ENCODE results near the gene HMCN1. TPM values are rescaled to one million over a fixed set of nuclear protein-coding genes. Genes with fewer than 3 reads are reported as not detected.

HMCN1 gene
- polyA plus RNA-seq, 1 experiment, result 20.9 TPM

DNA sequence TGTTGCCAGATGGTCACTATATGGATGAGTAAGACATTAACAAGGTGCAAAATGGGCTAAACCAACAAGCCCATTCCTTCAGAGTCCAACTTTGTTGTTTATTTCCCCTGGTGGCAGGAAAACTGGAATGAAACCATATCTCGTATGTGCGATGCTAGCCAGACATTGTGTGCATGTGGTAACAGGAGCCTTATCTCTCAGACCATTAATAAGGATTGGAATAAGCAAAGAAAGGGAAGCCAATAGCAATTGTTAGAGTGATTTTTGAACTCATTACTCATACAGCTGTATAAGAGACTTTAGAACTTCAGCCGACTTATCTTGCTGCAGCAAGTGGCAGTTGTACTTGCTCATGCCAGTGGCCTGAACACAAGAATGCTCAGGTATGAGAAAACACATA is 30.0 kb upstream of the HMCN1 start:
- CTCF ChIA-PET, result no interaction called here
- DNase-seq (ENCODE audit: low read depth, low spot score), result no peak

DNA sequence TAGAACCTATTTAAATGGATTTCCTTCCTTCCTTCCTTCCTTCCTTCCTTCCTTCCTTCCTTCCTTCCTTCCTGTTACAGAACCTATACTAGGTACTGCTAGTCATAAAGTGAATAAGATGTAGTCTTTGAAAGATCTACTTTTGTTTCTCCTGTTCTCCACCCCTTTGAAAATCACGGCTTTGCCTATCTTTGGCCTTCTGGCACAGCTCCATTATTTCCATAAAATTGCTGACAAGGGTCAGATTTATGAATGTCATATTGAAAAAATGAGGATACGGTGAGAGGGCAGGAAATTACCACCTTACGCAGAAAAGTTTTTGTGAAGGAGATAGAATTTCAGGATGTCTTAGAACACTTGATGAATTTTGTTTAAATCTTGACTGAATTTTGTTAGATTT is 18.1 kb upstream of the HMCN1 start:
- TF ChIP-seq, protein P1, sequence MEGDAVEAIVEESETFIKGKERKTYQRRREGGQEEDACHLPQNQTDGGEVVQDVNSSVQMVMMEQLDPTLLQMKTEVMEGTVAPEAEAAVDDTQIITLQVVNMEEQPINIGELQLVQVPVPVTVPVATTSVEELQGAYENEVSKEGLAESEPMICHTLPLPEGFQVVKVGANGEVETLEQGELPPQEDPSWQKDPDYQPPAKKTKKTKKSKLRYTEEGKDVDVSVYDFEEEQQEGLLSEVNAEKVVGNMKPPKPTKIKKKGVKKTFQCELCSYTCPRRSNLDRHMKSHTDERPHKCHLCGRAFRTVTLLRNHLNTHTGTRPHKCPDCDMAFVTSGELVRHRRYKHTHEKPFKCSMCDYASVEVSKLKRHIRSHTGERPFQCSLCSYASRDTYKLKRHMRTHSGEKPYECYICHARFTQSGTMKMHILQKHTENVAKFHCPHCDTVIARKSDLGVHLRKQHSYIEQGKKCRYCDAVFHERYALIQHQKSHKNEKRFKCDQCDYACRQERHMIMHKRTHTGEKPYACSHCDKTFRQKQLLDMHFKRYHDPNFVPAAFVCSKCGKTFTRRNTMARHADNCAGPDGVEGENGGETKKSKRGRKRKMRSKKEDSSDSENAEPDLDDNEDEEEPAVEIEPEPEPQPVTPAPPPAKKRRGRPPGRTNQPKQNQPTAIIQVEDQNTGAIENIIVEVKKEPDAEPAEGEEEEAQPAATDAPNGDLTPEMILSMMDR (IDR thresholded peaks at IDR 0.05; ENCODE audit: low read depth, low read length), result no peak
- no peak overlapping the region for H3K27ac ChIP-seq (ENCODE audit: low read depth, low read length)
- no peaks in the 10 kb centered on the region for H3K27me3 ChIP-seq (ENCODE audit: control insufficient read depth, insufficient read depth, low read length)
- H3K9me3 ChIP-seq (ENCODE audit: control insufficient read depth, insufficient read depth, low read length), result no peaks in the 10 kb centered on the region
- DNase-seq (ENCODE audit: low read depth, low spot score), result no peak
- CTCF ChIA-PET, result no interaction called here
- H3K4me3 ChIP-seq (ENCODE audit: low read depth, low read length), result no peak overlapping the region
- POLR2A ChIA-PET, result no interaction called here

More for the DNA sequence above, 30.0 kb upstream of the HMCN1 start:
- POLR2A ChIA-PET, result no interaction called here
- Histone ChIP-seq H3K27me3 (ENCODE audit: control insufficient read depth, insufficient read depth, low read length) (no peaks in the 10 kb centered on the region), H3K27ac (ENCODE audit: low read depth, low read length) (no peak overlapping the region), H3K9me3 (ENCODE audit: control insufficient read depth, insufficient read depth, low read length) (peaks cover 6% of the 10 kb centered on the region; the same call in 1 of the 2 replicates), H3K4me3 (ENCODE audit: low read depth, low read length) (no peak overlapping the region)
- TF ChIP-seq, protein P1 (IDR thresholded peaks at IDR 0.05; ENCODE audit: low read depth, low read length), result no peak

DNA sequence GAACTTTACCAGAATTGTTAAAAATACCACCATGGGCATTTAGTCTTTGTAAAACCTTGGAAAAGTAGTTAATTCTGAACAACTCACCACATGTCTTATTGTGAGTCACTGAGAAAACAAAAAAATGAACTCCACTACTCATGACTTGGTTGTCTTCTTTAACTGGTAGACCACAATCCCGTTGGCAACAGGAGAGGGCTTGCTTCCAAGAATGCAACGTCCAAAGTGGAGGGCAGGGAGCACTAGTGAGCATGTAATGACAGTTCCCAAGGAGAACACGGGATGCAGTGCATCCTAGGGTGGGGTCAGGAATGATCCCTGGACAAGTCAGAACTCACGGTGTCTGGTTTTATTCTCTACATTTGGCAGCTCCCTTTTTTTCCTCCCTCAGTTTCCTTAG is 15.2 kb upstream of the HMCN1 start:
- DNase-seq (ENCODE audit: low read depth, low spot score), result peak; percentile 36
- TF ChIP-seq, protein P1 (IDR thresholded peaks at IDR 0.05; ENCODE audit: low read depth, low read length), result peak; percentile 42
- no peak overlapping the region for H3K4me3 ChIP-seq (ENCODE audit: low read depth, low read length)
- H3K27me3 ChIP-seq (ENCODE audit: control insufficient read depth, insufficient read depth, low read length), result no peaks in the 10 kb centered on the region
- H3K27ac ChIP-seq (ENCODE audit: low read depth, low read length), result no peak overlapping the region
- no peaks in the 10 kb centered on the region for H3K9me3 ChIP-seq (ENCODE audit: control insufficient read depth, insufficient read depth, low read length)
- ChIA-PET CTCF (interaction anchor here (1.0 to 4.2 kb wide), 8 partner anchors 8 to 495 kb away, joined by 3 to 70 read pairs (median 13); partner anchors contain the start of gene HMCN1), POLR2A (no interaction called here)

DNA sequence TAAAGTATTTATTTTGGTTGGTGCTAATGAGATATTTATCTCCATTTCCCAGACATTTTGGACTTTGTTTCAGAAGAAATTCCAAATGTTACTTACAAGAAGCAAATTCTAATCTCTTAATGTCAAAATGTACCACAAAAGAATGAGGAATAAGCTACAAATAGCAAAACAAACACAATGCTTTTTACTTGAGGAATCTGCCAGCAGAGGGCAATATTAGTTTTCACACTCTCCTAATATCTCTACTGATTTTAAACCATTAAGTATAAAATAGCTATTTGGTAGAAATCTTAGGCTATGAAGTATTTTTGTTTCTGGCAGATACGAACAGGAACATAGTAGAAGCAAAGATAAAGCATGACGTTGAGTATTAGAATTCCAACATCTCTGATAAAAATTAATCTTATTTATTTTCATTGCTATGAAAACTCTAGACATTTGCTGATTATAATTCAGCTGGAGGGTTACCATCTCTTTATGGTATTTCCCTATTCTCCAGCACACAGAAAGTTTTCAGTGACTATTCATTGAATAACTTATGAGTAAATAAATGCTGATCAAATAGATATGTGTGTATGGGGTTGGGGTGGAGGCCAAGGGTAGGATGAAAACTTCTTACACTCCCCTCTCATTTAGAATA is 13.4 kb upstream of the HMCN1 start:
- Histone ChIP-seq H3K27ac (ENCODE audit: low read depth, low read length) (no peak overlapping the region), H3K9me3 (ENCODE audit: control insufficient read depth, insufficient read depth, low read length) (no peaks in the 10 kb centered on the region), H3K27me3 (ENCODE audit: control insufficient read depth, insufficient read depth, low read length) (no peaks in the 10 kb centered on the region), H3K4me3 (ENCODE audit: low read depth, low read length) (no peak overlapping the region)
- ChIA-PET CTCF (interaction anchor here (0.7 to 4.2 kb wide), 46 partner anchors 9 to 605 kb away, joined by 3 to 70 read pairs (median 4); partner anchors contain the start of genes HMCN1 and IVNS1ABP), POLR2A (no interaction called here)
- TF ChIP-seq, protein P1 (IDR thresholded peaks at IDR 0.05; ENCODE audit: low read depth, low read length), result peak; percentile 61
- DNase-seq (ENCODE audit: low read depth, low spot score), result no peak

DNA sequence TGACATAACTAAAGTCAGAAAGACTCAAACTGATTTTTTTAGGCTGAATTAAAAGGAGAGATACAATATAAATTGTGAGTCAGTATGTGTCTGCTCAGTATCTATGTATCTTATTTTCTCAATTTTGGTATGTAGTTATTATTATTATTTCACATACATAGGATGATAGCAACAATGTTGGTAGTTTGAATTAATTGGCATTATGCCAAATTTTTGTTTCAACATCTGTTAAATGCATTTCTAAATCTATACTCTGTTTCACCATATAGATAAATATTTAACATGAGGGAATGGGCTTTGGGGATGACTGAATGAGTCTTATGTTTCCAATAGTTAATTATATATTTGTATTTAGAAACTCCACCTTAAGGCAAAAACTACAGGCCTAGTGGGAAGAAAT is 12.6 kb upstream of the HMCN1 start:
- CTCF ChIA-PET, result interaction anchor here (0.7 to 4.2 kb wide), 18 partner anchors 8 to 544 kb away, joined by 3 to 70 read pairs (median 4); partner anchors contain the start of gene HMCN1
- no peak overlapping the region for H3K27ac ChIP-seq (ENCODE audit: low read depth, low read length)

More for the DNA sequence above, 12.6 kb upstream of the HMCN1 start:
- TF ChIP-seq, protein P1 (IDR thresholded peaks at IDR 0.05; ENCODE audit: low read depth, low read length), result no peak
- no peaks in the 10 kb centered on the region for H3K27me3 ChIP-seq (ENCODE audit: control insufficient read depth, insufficient read depth, low read length)
- POLR2A ChIA-PET, result no interaction called here
- H3K9me3 ChIP-seq (ENCODE audit: control insufficient read depth, insufficient read depth, low read length), result no peaks in the 10 kb centered on the region
- DNase-seq (ENCODE audit: low read depth, low spot score), result no peak
- H3K4me3 ChIP-seq (ENCODE audit: low read depth, low read length), result no peak overlapping the region
